GM19328 (cell line): ENCODE data around the gene FGFR3.

Experiments used
- ATAC-seq: cut with Tn5 transposase; IDR thresholded peaks from one replicate; pipeline ENCODE4 v1.9.1; 2021; ENCODE audit warnings: mild to moderate bottlenecking, moderate library complexity; ENCODE audit not compliant: unreplicated experiment

Gene FGFR3

DNA sequence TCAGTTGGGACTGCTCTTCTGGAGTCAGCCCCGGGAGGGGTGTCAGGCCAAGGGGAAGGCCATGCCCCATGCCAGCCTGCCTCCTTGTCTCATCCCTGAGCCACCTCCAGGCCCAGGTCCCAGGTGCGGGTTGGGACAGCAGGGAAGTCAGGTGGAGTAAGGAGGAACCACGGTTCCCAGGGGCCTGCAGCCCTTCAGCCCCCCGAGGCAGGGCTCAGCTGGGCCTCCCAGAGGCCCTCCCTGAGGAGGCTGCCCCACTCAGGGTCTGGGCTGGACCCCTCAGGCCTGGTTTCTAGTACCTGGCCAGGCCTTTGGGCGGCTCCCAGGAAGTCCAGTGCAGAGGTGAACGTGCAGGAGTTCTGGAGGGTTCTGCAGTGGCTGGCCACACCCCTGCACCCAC, 23.4 kb upstream of the FGFR3 start:
- ATAC-seq: no peak

DNA sequence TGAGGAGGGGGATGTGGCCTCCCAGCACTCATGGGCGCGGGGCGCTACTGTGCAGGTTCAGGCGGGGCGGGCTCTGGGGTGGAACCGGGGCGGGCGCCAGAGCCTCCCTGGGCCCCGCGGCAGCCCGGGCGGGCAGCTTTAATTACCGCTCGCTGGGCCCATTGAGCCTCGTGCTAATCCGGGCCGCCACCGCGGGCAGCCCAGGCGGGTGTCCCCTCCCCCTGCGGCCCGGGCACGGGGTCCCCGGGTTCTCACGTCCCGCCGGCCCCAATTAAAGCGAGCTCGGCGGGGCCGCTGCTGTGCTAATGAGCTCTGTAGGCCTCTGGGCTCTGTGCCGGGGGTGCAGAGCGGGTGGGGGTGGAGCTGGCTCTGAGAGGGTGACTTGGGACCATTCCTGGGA, 22.8 kb upstream of the FGFR3 start:
- no peak for ATAC-seq

DNA sequence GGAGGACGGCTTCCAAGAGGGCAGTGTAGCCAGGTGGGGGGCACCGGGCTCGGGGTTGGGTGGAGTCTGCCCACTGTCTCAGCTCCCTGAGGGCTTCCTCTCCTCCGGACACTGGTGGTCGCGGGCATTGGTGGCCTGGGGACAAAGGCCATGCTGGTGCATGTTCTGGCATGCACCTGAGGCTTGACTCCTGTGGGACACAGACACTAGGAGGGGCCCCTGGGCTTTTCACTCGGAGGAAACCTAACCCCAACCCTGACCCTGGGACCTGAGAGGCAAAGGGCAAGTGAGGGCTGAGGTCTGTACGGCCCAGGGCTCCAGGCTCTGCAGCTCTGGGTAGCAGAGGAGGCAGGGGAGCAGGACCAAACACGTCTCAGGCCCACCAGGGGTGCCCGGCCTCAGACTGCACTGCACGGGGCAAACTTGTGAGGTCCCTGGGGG, 22.3 kb upstream of the FGFR3 start:
- no peak for ATAC-seq

DNA sequence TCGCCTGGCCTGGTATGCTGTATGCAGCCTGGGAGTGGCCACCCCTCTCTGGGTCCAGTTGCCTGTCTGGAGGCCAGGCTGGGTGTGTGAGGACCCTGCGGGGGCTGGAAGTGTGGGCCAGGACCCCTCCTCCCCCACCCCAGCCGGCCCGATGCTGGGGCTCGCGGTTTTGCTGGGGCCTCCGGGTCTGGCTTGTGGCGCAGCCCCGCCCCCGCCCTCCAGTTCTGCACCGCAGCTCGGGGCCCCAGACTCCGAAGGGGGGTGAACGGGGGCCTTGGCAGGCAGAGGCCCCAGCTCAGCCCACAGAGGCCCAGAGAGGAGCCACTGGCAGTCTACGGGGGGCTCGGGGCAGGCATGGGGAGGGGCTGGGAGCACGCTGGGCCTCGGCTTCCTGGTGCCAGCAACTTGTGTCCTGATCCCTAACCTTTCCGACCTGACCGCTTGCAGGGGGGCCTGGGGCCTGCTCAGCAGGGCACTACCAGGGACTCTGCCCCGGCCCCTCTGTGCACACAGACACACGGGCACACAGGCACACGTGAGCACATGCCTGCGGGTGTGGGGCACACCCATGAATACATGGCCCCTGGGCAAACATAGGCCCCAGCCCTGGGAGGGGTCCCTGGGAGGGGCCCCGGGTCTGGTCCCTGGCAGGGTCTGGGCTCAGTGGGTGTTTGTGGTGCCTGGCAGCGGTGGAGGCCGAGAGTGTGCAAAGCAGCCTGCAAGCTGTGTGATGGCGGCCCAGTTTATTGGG, 21.4 kb upstream of the FGFR3 start:
- ATAC-seq: no peak

DNA sequence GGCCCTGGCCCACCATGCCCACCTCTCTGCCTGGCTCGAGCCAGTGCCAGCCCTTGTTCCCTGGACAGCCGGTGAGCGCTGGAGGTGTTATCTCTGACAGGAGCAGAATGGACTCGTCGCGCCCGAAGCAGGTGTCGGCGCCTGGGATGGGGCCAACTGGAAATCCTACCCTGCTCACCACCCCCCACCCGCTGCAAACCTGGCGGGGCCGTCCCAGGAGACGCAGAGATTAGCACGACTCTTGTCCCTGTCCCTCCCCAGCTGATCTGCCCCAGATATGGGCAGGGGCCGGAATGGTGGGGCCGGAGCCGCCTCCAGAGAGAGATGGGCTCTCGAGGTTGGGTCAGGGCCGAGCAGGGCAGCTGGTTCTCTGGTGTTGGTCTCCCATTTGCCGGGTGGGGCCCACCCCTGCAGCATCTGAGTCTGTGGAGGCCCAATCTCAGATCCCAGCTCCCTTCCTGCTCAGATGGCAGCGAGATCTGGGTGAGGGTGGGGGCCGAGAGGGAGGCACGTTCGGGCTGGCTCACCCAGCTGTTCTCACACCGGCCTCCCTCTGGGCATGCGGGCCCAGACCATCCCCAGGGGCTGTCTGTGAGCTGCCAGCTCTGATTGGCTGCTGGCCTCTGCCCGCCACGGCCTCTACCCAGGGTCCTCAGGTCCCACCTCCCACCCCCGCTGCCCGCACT, 20.1 kb upstream of the FGFR3 start:
- ATAC-seq: no peak

DNA sequence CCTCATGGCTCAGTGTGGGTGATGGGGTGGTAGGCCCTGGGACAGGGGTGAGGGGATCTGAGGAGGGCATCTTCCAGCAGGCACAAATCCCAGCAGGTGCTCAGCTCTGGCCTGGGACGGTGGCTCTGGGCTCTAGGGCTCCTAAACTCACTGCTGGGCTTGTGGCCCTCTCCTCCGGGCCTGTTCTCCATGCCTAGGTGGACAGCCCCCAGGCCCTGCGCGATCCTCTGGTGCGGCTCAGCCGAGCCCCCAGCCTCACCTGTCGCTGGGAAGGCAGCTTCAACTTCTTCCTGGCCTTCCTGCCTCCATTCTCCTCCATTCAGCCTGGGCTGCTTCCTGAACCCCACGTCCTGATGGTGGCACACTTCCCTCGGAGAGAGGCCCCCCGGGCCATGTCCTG, 19.3 kb upstream of the FGFR3 start:
- ATAC-seq: no peak

DNA sequence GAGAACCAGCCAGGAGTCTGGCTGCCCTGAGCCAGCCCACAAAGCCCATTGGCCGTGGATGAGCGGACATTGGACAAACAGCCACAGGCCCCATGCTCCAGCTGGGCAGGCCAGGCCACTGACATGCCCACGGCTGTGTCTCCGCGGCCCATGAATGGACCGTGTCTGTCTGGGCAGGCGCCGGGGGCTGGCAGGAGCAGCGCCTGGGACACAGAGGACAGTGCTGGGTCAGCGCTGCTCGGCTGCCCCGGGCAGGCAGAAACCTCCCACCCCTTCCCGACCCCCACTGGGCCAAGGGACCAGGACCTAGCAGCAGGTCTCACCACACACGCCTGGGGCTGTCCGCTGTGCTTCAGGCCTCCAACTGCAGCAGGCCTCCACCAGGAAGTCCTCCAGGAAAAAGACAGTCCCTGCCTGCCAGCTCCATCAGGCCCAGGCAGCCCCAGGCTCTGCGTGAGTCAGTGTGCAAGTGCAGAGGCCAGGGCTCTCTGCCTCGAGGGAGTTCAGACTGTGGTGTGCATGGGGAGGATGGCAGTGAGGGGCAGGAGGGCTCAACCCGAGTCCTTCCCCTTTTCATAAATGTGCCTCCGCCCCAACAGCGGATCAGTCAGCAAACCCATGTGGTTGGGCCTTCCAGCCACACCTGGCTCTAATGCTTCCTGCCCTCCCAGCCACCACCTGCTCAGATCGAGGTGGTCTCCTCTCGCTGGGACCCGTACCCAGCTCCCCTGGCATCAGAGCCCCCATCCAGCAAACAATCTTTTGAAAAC, 17.2 kb upstream of the FGFR3 start:
- ATAC-seq: no peak

DNA sequence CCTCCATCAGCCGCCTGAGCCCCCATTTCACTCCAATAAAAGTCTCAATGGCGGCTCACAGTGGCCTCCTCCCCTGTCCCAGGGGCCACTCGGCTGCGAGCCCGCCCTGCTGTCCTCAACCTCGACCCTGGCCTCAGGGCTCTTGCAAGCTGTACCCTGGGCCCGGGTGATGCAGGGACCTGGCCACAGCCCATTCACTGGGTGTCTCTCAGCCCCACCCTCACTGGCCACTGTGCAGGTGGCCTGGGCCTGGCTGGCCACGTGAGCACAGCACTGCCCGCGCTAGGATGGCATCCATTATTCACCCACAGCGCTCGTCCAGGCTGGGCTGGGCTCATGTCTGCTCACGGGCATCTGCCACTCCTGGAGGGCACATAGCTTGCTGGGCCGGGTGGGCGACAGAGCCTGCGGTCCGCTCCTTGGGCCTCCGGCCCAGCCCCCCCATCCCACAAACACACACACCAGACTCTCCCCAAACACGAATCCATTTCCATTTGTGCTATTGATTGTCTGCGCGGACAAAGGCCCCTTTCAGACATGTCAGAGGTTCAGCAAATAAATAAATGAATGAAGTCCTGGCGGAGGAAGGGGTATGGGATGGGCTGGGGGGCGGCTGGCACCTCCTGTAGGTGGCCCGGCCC, 16.5 kb upstream of the FGFR3 start:
- ATAC-seq: no peak

DNA sequence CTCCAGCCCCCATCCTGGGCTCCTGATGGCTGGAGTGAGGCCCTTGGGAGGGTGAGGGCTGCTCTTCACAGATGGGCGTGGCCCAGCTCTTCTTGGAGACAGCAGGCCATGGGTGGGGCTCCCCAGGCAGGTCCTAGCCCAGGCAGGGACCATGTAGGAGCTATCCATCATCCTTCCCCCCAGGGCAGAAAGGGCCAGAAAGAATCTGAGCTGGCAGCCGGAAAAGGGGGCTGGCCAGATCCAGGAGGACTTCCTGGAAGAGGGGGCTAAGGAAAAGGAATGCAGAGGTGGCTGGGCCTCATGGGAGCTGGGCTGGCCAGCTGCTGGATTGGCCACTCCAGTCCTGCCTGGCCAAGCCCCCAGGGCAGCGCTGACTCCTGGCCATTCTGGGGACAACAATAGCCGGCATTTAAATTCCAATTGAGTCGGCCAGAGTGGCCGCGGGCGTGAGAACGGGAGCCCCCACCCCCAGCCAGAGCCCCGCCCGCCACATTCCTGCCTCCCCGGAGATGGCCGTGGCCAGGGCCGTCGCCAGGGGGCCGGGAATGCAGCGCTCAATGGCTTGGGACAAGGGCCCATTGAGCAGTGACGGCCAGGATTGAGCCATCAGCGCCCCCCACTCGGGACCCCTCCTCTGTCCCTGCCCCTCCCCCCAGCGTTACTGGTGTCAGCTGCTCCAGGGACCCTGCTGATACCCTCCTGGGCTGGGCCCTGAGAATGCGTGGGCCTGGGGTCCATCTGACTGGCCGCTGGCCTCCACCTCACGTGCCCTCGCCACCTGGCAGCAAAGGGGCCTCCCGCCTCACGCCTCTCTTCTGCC, 15.1 kb upstream of the FGFR3 start:
- no peak for ATAC-seq

DNA sequence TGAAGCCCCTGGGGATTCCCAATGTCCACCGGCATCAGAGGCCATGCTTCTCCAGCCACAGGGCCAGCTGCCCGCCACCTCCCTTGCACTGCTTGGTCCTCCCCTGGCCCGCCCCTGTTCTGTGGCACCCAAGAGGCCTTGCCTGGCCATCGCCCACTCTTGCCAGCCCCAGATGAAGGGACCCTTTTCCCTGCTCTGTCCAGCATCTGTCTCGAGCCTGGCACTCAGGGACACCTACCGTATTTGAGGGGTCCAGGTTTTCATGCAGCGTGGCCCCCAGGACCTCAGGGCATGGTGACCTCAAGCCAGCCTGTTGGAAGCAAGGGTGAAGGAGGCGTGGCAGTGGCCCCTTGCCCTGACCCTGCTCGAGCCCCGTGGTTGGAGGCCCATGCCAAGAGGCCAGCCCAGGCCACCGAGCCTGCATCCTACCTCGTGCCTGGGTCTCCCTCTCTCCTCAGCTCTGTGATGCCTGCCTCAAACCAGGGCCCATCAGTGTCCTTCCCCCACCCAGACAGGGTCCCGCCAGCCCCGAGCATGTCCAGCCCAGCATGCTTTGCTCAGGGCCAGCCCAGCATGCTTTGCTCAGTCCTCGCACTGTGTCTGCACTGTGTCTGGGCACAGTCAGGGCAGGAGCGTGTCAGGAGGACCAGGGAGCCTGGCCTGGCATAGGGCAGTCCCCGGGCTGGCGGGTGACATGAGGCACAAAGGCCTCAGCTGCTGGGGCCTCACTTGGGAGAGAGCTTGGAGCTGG, 14.3 kb upstream of the FGFR3 start:
- no peak for ATAC-seq

DNA sequence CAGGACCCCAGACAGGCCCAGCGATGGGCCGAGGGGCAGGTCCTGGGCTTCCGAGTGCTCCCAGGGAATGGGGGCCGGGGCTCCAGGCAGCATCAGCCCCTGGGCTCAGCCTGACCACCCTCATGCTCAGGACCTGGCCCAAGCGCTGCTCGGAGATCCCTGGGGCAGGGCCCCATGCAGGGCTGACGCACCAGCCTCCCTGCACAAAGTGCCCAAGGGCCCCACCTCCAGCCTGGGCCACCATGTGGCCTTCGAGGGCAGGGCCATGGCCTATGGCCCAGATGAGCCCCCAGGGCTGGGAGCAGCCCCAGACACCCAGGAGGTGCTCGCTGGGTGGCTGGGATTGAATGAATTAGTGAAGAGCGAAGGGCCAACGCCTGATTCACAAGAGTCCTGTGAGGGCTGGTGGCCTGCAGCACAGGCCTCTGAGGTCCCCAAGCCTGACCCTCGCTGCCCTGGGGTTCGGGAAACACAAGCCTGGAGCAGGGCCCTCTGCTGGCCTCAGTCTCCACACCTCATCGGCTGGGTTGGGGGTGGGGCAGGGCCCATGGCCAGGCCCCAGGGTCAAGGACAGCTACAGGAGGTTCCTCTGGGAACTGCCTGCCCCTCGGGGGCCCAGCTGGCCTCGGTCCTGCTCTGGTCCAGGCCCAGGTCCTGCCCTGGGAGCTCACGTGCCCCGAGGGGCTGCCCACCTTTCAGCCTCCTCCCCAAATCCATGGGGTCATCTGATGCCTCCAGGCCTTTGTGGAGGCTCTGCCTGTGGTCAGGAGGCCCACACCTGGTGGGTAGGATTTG, 13.3 kb upstream of the FGFR3 start:
- ATAC-seq: no peak

DNA sequence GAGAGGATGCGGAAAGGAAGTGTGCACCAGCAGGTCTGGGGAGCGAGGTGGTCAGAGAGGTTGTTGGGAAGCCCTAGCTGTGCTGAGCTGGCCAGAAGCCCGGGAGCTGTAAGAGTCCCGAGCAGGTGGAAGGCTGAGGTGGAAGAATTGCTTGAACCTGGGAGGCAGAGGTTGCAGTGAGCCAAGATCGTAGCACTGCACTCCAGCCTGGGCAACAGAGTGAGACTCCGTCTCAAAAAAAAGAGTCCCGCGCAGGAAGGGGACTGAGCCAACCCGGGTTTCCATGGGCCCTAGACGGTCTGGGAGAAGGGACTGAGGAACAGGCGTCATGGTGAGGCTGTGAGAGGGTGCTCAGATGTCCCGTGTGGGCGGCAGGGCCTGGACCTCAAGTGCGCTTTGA, 12.7 kb upstream of the FGFR3 start:
- no peak for ATAC-seq

DNA sequence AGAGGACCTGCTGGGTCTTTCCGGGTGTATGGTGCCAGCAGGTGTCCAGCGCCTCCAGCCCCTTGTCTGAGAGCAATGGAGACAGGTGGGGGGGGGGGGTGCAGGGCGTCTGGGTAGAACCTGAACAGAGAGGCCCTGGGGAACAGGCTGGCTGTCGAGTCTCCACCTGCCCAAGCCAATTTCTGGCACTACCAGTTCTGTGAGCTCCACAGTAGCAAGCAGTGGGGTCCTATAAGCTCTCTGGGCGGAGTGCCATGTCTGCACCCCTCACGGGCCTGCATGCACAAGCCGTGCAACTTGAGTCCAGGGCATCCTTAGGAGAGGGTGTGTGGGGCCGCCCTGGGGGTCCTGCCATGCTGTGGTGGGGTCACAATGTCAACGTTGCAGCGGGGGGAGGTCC, 10.1 kb upstream of the FGFR3 start:
- no peak for ATAC-seq

DNA sequence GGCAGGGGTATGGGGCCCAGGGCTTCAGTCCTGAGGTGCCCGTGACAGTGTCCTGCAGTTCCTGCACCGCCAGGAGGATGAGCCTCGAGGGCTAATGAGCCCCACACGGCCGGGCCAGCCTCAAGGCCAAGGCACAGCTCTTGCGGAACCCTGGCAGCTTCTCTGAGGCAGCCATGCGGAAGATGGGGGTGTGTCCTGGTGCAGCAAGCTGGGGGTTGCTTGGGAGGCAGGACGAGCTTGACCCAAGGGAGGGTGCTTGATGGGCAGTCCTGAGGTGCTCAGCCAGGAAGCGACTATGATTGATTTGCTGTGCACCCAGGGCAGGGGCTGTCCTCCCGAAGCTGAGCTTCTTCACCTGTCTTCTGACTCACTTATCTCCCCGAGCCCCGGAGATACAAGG, 9.1 kb upstream of the FGFR3 start:
- ATAC-seq: no peak

DNA sequence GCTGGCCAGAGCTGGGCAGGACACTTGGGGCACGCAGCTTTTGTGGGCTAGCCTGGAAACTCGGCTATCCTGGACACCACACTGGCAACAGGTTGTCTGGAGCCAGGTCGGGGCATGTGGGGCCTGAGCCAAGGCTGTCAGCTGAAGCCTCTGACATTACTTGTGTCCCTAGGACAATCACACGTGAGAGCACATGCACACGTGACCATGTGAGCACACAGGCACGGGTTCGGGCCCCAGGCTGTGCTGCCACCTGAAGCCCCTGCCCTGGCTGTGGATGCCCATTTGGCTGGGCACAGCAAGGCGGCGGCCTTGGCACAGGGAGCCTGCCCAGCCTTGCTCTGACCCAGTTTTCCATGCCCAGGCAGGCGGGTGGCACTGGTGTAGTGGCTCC, 8.7 kb upstream of the FGFR3 start:
- no peak for ATAC-seq

DNA sequence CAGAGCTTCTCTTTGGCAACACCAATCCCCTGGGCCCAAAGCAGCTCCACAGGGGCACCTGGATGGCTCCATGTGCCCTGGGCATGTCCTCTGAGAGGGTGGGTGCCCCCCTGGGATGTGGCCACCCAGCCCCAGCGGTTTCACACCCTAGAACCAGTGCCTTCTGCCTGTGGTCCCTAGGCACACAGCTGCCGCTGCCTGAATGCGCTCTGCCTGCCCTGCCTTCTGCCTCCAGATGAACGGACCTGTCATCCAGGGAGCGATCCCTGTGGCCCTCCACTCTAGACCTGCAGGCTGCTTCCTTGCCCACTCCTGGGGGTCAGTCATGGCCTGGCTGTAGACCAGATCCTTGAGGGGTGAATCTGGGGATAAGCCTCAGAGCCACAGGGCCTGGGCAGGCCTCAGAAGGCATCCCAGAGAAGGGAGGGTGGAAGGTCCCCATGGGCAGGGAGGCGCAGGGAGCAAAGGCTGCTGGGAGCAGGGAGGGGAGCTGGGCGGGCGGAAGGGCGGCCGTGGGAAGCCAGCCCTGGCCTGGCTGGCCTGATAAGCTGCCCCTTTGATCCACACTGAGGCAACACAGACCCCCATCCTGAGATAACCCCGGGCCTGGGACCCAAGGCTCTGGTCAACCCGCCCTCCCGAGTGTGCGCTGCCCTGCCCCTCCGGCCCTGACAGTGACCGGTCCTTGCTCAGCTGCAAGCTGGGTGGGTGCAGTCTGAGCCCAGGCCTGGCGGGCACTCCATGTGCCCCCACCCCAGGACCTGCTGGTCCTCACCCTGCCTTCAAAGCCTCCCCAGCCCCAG, 8.1 kb upstream of the FGFR3 start:
- no peak for ATAC-seq

DNA sequence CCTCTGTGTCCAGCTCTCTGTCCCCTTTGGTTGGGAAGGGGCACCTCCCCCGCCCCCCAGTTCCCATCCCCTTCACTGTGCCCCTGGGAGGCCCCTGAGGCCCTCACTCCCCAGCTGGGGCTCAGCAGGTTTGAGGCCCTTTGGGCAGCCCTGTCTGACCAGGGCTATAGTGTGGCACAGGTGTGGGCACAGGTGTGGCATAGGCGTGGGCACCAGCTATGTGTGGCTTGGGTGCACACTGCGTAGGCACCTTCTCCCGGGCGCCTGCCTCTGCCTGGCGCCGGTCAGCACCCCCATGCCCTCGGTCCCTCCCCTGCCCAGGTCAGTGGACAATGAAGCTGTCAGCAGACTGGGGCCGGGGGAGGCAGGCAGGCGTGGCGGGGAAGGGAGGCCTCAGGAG, 7.5 kb upstream of the FGFR3 start:
- ATAC-seq: no peak
